ENCODE data around the gene SNAP91. TPM values are rescaled to one million over a fixed set of nuclear protein-coding genes. Genes with fewer than 3 reads are reported as not detected.
"Not testable (repeated sequence)": the region's sequence is repeated elsewhere in the genome, so short reads cannot be mapped to it uniquely, and the experiment has no call there.

SNAP91 gene
- total RNA-seq, 1 donor from 2014 or later, result 0.40 TPM

DNA sequence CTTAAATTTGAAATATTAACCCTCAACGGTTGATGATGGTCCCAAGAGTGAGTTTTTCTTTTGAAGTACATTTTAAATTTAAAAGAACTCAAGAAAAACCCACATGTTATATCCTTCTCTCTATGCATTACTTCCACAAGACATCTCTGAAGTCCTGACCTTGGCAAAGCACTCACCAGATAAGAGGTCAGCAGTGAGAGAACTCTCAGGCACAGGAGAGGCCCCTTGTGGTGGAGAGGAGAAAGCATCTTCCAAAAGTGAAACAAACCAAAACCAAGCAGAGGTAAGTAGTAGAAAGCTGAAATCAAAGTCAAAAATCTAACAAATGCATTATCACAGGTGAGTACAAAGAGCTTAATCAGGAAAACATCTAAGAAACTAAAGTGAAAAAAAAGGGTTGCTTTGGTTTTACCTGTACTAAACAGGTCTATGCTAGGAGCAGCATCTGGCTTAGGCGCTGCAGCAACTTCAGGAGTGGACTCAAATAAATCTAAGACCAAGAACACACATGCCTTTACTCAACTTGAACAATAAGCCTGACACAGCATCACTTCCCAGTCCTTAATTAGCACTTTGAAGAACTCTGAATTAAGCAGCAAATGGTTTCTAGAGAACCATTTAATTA lies 116.0 kb downstream of the SNAP91 start:
- no peak overlapping the region for H3K4me3 Mint-ChIP-seq
- H3K4me1 Mint-ChIP-seq, result peaks cover 12% of the 10 kb centered on the region
- no peaks in the 10 kb centered on the region for H3K36me3 Mint-ChIP-seq
- H3K27ac Mint-ChIP-seq, result no peak overlapping the region
- no peaks in the 10 kb centered on the region for H3K27me3 Mint-ChIP-seq (ENCODE audit: low read depth)
- no peak for DNase-seq (ENCODE audit: low spot score in 2 of 2, unreplicated experiment in 2 of 2)
- H3K9me3 Mint-ChIP-seq, result no peaks in the 10 kb centered on the region
- TF ChIP-seq, protein P1, sequence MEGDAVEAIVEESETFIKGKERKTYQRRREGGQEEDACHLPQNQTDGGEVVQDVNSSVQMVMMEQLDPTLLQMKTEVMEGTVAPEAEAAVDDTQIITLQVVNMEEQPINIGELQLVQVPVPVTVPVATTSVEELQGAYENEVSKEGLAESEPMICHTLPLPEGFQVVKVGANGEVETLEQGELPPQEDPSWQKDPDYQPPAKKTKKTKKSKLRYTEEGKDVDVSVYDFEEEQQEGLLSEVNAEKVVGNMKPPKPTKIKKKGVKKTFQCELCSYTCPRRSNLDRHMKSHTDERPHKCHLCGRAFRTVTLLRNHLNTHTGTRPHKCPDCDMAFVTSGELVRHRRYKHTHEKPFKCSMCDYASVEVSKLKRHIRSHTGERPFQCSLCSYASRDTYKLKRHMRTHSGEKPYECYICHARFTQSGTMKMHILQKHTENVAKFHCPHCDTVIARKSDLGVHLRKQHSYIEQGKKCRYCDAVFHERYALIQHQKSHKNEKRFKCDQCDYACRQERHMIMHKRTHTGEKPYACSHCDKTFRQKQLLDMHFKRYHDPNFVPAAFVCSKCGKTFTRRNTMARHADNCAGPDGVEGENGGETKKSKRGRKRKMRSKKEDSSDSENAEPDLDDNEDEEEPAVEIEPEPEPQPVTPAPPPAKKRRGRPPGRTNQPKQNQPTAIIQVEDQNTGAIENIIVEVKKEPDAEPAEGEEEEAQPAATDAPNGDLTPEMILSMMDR (IDR thresholded peaks at IDR 0.05; ENCODE audit: unreplicated experiment), result no peak

DNA sequence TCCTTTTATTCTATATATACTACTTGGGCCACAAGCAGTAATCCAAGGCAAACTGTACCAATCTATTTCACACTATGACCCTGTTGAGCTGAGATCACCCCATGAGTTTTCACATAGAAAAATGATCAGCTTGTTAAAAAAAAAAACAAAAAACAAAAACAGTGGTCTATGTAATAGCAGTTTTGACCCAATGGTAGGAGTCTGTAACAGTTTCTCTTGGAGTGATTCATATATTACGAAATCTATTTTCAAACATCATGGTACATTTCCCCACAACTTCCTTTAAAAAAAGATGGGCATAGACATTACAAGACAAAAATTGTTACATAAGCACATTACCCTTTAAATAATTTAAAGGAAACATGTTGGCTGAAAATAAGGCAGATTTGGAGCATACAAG lies 118.5 kb downstream of the SNAP91 start:
- H3K36me3 Mint-ChIP-seq, result no peaks in the 10 kb centered on the region
- no peaks in the 10 kb centered on the region for H3K27me3 Mint-ChIP-seq (ENCODE audit: low read depth)
- DNase-seq (ENCODE audit: low spot score in 2 of 2, unreplicated experiment in 2 of 2), result no peak
- TF ChIP-seq, protein P1 (IDR thresholded peaks at IDR 0.05; ENCODE audit: unreplicated experiment), result no peak
- H3K27ac Mint-ChIP-seq, result no peak overlapping the region
- H3K4me1 Mint-ChIP-seq, result no peaks in the 10 kb centered on the region
- H3K4me3 Mint-ChIP-seq, result no peak overlapping the region
- H3K9me3 Mint-ChIP-seq, result no peaks in the 10 kb centered on the region

DNA sequence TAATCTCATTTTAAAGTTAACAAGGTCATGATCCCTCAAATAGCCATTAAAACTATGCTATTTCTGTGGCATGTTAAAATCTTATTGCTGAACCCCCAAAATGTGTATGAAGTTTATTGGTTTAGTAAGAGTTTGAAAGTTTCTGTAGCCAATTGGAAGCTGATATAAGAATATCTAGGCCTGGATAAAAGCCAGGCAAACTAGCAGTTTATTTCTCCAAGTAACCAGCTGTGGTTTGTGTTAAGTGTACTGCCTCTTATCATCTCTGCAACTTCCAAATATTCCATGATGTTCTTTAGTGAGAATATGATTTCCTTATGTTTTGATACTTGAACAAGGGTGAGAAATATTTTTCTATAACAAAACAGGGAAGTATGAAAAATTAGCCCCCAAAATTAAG lies 119.8 kb downstream of the SNAP91 start:
- no peak for DNase-seq (ENCODE audit: low spot score in 2 of 2, unreplicated experiment in 2 of 2)

DNA sequence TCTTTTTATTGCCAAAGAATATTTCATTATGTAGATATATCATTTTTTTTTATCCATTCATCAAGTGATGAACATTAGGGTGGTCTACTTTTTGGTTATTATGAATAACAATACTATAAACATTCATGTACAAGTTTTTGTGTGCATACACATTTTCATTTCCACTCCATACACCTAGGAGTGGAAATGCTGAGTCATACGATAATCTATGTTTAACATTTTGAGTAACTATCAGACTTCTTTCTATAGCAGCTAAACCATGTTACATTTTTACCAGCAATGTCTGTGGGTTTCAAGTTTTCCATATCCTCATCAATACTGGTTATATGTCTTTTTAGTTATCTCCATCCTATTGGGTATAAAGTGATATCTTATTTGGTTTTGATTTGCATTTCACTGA lies 130.8 kb downstream of the SNAP91 start:
- no peak overlapping the region for H3K27ac Mint-ChIP-seq
- no peaks in the 10 kb centered on the region for H3K27me3 Mint-ChIP-seq (ENCODE audit: low read depth)
- DNase-seq (ENCODE audit: low spot score in 2 of 2, unreplicated experiment in 2 of 2), result no peak
- H3K36me3 Mint-ChIP-seq, result no peaks in the 10 kb centered on the region
- H3K9me3 Mint-ChIP-seq, result no peaks in the 10 kb centered on the region
- peaks cover 12% of the 10 kb centered on the region for H3K4me1 Mint-ChIP-seq
- no peak overlapping the region for H3K4me3 Mint-ChIP-seq
- TF ChIP-seq, protein P1 (IDR thresholded peaks at IDR 0.05; ENCODE audit: unreplicated experiment), result no peak

More for the DNA sequence above, 119.8 kb downstream of the SNAP91 start:
- H3K4me3 Mint-ChIP-seq, result no peak overlapping the region
- H3K27me3 Mint-ChIP-seq (ENCODE audit: low read depth), result no peaks in the 10 kb centered on the region
- no peak overlapping the region for H3K27ac Mint-ChIP-seq
- no peaks in the 10 kb centered on the region for H3K4me1 Mint-ChIP-seq
- H3K9me3 Mint-ChIP-seq, result no peaks in the 10 kb centered on the region
- TF ChIP-seq, protein P1 (IDR thresholded peaks at IDR 0.05; ENCODE audit: unreplicated experiment), result no peak
- H3K36me3 Mint-ChIP-seq, result no peaks in the 10 kb centered on the region

DNA sequence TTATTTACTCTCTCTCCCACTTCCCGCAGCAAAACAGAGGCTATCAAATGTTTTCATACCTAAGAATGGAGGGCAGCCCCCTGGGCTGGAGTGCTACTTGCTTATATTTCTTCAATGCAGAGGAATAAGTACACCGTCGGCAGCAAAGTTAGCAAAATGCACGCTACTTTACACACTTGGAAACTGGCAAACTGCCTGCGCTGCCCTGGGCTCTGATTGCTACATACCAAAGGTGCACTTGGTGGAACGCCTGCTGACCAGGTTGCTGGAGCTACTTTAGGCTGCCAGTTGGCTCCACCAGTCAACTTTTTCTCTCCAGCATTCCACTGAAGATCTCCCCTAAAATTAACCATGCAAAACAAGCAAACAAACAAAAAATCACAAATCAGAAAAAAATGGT lies 134.1 kb downstream of the SNAP91 start:
- Mint-ChIP-seq H3K4me3 (no peak overlapping the region), H3K4me1 (peaks cover 9% of the 10 kb centered on the region), H3K36me3 (no peaks in the 10 kb centered on the region), H3K9me3 (peaks cover 19% of the 10 kb centered on the region), H3K27me3 (ENCODE audit: low read depth) (no peaks in the 10 kb centered on the region), H3K27ac (no peak overlapping the region)
- TF ChIP-seq, protein P1 (IDR thresholded peaks at IDR 0.05; ENCODE audit: unreplicated experiment), result no peak
- DNase-seq (ENCODE audit: low spot score in 2 of 2, unreplicated experiment in 2 of 2), result no peak

DNA sequence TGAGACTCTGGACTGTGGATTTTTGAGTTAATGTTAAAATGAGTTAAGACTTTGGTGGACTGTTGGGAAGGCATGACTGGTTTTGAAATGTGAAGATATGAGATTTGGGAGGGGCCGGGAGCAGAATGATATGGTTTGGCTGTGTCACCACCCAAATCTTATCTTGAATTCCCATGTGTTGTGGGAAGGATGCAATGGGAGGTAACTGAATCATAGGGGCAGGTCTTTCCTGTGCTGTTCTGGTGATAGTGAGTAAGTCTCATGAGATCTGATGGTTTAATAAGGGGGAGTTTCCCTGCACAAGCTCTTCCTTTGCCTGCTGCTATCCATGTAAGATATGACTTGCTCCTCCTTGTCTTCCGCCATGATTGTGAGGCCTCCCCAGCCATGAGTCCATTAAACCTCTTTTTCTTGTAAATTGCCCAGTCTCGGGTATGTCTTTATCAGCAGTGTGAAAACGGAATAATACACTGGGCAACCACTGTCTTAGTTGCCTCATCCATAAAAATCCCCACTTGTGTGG lies 137.2 kb downstream of the SNAP91 start:
- DNase-seq (ENCODE audit: low spot score in 2 of 2, unreplicated experiment in 2 of 2); H3K36me3 Mint-ChIP-seq; H3K4me3 Mint-ChIP-seq; H3K27ac Mint-ChIP-seq; H3K27me3 Mint-ChIP-seq (ENCODE audit: low read depth); H3K4me1 Mint-ChIP-seq: not testable (repeated sequence)
- H3K9me3 Mint-ChIP-seq, result peaks cover 25% of the 10 kb centered on the region
